Glutamatergic neuron (in vitro differentiated cells): ENCODE data around the gene RNF113B. TPM values are rescaled to one million over a fixed set of nuclear protein-coding genes. Genes with fewer than 3 reads are reported as not detected.

Source experiments
- DNase-seq: peaks from one replicate; pipeline ENCODE4 v3.0.0; 2022
- H3K27ac Mint-ChIP-seq: one replicate; pipeline ENCODE4 v1.8.0; 2020; ENCODE audit warnings: mild to moderate bottlenecking, mixed read lengths, inconsistent platforms; ENCODE audit not compliant: unreplicated experiment
- H3K27me3 Mint-ChIP-seq: one replicate; pipeline ENCODE4 v1.8.0; 2020; ENCODE audit warnings: mild to moderate bottlenecking, moderate library complexity, mixed read lengths, inconsistent platforms; ENCODE audit not compliant: unreplicated experiment
- H3K36me3 Mint-ChIP-seq: one replicate; pipeline ENCODE4 v1.8.0; 2020; ENCODE audit warnings: mild to moderate bottlenecking, mixed read lengths, inconsistent platforms; ENCODE audit not compliant: unreplicated experiment
- H3K4me1 Mint-ChIP-seq: one replicate; pipeline ENCODE4 v1.8.0; 2020; ENCODE audit warnings: mild to moderate bottlenecking, low read depth, mixed read lengths, inconsistent platforms; ENCODE audit not compliant: unreplicated experiment
- H3K4me3 Mint-ChIP-seq: one replicate; pipeline ENCODE4 v1.8.0; 2020; ENCODE audit warnings: mild to moderate bottlenecking, mixed read lengths, inconsistent platforms; ENCODE audit not compliant: unreplicated experiment
- H3K9me3 Mint-ChIP-seq: one replicate; pipeline ENCODE4 v1.8.0; 2020; ENCODE audit warnings: mild to moderate bottlenecking, moderate library complexity, mixed read lengths, inconsistent platforms; ENCODE audit not compliant: unreplicated experiment
- total RNA-seq: library from RNA; stranded (reverse); fragmentation: NEBNext Ultra II Directional; extraction: Animal tissue kit (Norgen Biotek cat#: 25700); gene quantifications from one replicate; pipeline ENCODE4 v1.2.1, GENCODE V29; 2021; ENCODE audit not compliant: unreplicated experiment
- TF ChIP-seq, protein P1 (sequence below): fragments of 200-600 bp; sonication (generic); IDR thresholded peaks from one replicate; pipeline ENCODE4 v1.5.0; 2021; ENCODE audit not compliant: partially characterized antibody, unreplicated experiment

RNF113B gene
- total RNA-seq, 1 donor from 2014 or later: not detected

DNA sequence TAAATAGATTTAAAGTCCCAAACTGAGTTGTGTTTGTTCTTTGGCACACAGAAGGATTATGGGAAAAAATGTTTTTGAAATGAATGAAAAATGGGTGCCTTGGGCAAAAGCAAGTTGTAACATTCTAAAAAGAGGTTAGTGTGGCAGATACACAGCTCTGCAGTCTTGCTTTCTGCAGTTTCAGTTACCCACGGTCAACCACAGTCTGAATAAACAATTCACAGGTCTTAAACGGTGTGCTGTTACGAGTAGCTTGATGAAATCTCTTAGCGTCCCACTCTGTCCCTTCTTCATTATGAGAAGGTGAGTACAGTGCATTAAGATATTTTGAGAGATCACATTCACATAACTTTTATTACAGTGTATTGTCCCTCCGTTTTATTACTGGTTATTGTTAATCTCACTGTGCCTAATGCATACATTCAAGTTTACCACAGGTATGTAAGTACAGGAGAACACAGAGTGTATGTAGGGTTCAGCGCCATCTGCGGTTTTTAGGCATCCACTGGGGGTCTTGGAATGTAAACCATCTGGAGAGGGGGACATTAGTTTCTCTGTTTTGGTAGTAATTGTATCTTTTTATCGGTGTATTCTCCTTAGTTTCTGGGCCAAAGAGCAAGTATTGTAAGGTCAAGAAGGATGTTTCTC lies 26.1 kb downstream of the RNF113B start:
- Mint-ChIP-seq H3K27ac (no peak overlapping the region), H3K36me3 (no peaks in the 10 kb centered on the region), H3K4me1 (peaks cover 36% of the 10 kb centered on the region), H3K9me3 (no peaks in the 10 kb centered on the region), H3K27me3 (no peaks in the 10 kb centered on the region), H3K4me3 (no peak overlapping the region)
- TF ChIP-seq, protein P1, sequence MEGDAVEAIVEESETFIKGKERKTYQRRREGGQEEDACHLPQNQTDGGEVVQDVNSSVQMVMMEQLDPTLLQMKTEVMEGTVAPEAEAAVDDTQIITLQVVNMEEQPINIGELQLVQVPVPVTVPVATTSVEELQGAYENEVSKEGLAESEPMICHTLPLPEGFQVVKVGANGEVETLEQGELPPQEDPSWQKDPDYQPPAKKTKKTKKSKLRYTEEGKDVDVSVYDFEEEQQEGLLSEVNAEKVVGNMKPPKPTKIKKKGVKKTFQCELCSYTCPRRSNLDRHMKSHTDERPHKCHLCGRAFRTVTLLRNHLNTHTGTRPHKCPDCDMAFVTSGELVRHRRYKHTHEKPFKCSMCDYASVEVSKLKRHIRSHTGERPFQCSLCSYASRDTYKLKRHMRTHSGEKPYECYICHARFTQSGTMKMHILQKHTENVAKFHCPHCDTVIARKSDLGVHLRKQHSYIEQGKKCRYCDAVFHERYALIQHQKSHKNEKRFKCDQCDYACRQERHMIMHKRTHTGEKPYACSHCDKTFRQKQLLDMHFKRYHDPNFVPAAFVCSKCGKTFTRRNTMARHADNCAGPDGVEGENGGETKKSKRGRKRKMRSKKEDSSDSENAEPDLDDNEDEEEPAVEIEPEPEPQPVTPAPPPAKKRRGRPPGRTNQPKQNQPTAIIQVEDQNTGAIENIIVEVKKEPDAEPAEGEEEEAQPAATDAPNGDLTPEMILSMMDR: no peak
- no peak for DNase-seq

DNA sequence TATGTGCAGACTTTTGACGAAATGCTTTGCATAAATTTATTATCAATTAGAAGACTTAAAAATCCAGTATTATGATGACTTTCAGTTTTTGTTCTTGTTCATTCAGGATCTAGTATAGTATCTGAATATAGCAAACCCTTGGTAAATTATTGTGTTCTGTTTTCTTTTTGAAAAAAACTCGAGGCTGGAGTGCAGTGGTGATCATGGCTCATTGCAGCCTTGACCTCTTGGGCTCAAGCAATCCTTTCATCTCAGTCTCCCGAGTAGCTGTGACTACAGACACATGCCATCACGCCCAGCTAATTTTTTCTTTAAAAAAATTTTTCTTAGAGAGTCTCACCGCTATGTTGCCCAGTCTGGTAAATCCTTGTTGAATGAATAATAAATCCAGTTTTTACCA lies 29.5 kb downstream of the RNF113B start:
- H3K36me3 Mint-ChIP-seq: no peaks in the 10 kb centered on the region
- H3K27ac Mint-ChIP-seq: no peak overlapping the region
- TF ChIP-seq, protein P1: peak; percentile 16
- peaks cover 13% of the 10 kb centered on the region for H3K9me3 Mint-ChIP-seq
- no peak for DNase-seq
- H3K27me3 Mint-ChIP-seq: peaks cover 9% of the 10 kb centered on the region
- H3K4me1 Mint-ChIP-seq: peaks cover 39% of the 10 kb centered on the region
- H3K4me3 Mint-ChIP-seq: peak overlapping the region; percentile 15

DNA sequence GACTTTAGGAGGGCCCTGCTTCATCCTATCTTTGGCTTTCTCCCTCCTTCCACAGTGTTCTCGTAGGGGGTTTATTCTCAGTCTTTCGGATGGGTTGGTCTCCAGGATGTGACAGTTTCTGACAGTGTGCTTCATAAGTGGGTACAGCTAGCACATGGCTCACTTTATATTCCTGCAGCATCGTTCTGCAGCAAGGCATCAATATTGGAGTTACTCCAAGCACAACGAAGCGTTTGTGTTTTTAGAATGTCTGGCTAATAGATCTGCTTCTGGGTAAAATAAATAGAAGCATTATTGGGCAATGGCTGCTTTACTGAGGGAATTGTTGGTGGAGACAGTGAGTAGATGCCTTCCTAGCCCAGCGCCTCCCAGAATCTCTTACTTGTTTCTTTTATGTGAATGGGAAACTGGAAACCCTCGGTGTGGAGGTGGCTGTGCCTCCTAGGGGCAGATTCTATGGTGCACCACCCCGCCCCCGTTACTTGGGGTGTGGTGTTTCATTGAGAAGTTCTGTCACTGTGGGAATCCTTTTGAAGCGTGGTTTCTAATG lies 32.2 kb downstream of the RNF113B start:
- H3K27ac Mint-ChIP-seq: peak overlapping the region; percentile 97
- peaks cover 16% of the 10 kb centered on the region for H3K9me3 Mint-ChIP-seq
- peak overlapping the region; percentile 92 for H3K4me3 Mint-ChIP-seq
- TF ChIP-seq, protein P1: no peak
- H3K4me1 Mint-ChIP-seq: peaks cover 24% of the 10 kb centered on the region
- DNase-seq: peak; percentile 57
- no peaks in the 10 kb centered on the region for H3K36me3 Mint-ChIP-seq
- peaks cover 15% of the 10 kb centered on the region for H3K27me3 Mint-ChIP-seq

DNA sequence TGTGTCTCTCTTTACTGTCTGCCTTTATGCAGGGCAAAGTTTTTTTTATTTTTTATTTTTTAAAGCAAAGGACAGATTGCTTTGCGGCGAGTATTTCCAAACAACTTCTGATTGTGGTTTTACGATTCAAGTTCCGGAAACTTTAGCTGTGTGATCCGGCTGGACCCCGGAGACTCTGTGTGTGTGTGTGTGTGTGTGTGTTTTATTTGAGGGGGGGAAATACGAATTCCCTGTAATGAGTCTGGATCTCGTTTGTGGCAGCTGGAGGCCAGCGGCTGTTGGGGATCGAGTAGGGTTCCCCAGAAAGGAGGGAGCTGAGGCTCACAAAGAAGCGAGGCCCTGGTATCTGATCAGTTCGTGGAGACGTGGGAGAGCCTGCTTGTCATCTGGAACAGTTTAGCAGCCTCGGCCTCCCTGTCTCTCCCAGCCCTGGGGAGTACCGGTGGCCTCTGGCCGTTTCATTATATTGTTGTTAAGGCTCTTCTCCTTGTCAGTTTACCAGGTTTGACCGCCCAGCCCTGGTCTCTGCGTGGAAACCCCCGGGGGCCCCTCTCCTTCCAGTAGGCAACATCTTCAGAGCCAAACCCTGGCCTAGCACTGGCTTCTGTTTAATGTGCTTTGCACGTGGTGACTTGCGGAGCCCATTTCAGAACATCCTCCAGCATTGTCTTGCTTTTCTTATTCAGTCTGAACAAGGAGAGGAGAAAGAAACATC lies 32.9 kb downstream of the RNF113B start:
- DNase-seq: peak; percentile 46
- Mint-ChIP-seq H3K36me3 (no peaks in the 10 kb centered on the region), H3K27ac (peak overlapping the region; percentile 97), H3K9me3 (peaks cover 16% of the 10 kb centered on the region), H3K4me3 (peak overlapping the region; percentile 92), H3K27me3 (peaks cover 15% of the 10 kb centered on the region), H3K4me1 (peaks cover 24% of the 10 kb centered on the region)
- TF ChIP-seq, protein P1: no peak

DNA sequence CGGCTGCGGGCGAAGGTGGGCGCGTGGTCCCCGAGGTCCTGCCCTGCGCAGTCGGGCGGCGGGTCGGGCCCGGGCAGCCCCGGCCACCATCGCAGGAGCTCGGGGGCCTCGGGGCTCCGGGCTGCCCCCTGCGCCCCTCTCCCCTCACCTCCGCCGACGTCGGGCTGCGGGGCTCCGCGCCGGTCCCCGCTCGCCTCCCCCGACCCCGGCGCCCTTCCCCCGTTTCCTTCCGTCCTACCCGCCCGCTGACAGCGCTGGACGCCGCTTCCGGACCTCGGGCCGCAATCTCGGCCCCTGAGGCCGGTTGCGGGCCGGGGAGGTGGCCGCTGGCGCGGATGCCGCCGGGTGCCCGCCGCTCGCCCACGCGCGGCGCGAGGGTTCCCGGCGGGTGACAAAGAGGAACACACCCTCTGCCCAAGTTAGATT lies 33.5 kb downstream of the RNF113B start:
- Mint-ChIP-seq H3K4me3 (peak overlapping the region; percentile 92), H3K36me3 (no peaks in the 10 kb centered on the region), H3K27ac (peak overlapping the region; percentile 97), H3K27me3 (peaks cover 15% of the 10 kb centered on the region), H3K4me1 (peaks cover 24% of the 10 kb centered on the region), H3K9me3 (peaks cover 16% of the 10 kb centered on the region)
- TF ChIP-seq, protein P1: no peak
- DNase-seq: peak; percentile 40
